GM18508 (cell line): ENCODE measurements around the gene LYSMD3.
"Not testable (repeated sequence)": the region's sequence is repeated elsewhere in the genome, so short reads cannot be mapped to it uniquely, and the experiment has no call there.

Source experiments
- ATAC-seq: cut with Tn5 transposase; IDR thresholded peaks from one replicate; pipeline ENCODE4 v1.9.1; 2021; ENCODE audit warnings: moderate number of reproducible peaks; ENCODE audit not compliant: insufficient read depth, unreplicated experiment

Gene LYSMD3

GRCh38 chr5:90529194-90529938 lies at the start of gene LYSMD3:
Gene LYSMD3, minus strand, starts transcription at chr5:90529584. Its CDS starts 4,295 bp downstream, at chr5:90525289.
- peak; percentile 87 for ATAC-seq

DNA sequence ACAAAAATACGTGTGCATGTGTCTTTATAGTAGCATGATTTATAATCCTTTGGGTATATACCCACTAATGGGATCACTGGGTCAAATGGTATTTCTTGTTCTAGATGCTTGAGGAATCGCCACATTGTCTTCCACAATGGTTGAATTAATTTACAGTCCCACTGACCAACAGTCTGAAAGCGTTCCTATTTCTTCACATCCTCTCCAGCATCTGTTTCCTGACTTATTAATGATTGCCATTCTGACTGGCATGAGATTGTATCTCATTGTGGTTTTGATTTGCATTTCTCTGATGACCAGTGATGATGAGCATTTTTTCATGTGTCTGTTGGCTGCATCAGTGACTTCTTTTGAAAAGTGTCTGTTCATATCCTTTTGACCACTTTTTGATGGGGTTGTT lies 47.2 kb upstream of the LYSMD3 start:
- not testable (repeated sequence) for ATAC-seq

DNA sequence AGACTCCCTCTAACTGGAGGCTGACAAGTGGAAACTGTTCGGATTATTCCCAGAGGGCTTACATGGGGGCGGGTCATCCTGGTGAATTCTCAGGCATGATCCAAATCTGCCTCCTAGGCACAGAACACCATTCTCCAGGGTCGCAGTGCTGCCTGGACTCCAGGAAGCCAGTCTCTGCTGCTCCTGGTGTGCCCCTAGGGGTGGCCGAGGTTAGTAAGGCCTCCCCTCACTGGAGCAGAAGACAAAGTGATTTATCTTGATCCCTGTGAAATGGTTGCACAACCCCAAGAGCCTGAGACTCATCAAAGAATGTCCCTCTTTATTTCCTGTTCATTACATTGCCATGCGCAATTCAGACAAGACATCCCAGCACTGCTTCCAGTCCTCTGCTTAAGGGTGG lies 46.3 kb upstream of the LYSMD3 start:
- ATAC-seq: no peak

DNA sequence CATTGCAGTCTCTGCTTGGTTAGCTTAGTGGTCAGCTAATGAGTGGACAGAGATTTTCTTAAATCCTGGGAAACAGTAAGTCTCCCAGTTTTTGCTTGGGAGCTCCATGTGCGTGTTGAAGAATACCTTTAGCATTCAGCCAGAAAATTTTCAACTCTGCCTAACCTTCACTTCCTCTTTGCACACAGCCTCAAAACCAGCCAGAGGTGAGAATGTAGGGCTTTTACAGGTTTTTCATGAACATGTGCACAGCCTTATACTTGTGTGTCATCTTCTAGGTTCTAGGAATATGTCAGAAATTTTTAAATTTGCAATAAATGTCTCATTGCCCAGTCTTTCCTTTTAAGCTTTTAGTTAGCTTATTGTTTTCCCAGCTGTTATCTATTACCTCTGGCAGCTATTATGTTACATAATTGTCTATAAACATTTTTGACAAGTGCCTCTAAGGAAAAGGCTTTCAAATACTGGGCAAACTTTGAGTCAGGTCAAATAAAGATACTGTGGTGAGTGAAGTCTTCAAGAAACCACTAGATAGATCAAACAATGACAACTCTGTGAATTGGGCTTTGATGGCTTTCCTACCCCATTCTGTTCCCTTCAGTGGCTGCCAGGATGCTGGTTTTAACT lies 41.9 kb upstream of the LYSMD3 start:
- ATAC-seq: no peak

GRCh38 chr5:90570034-90570433 lies 40.6 kb upstream of the LYSMD3 start:
- ATAC-seq: no peak

GRCh38 chr5:90569084-90569483 lies 39.7 kb upstream of the LYSMD3 start:
- no peak for ATAC-seq

DNA sequence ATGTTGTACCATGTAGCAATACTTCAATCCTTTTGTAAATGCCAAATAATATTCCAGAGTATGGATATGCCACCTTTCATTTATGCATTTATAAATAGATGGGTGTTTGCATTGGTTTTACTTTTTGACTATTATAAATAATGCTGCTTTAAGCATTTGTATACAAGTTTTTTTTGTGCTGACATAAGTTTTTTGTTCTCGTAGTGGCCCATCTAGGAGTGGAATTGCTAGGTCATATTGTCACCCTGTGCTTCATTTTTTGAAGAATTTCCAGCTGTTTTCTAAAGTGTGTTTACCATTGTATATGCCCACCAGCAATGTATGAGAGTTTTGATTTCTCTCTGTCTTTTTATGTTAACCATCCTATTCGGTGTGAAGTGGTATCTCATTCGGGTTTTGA lies 36.1 kb upstream of the LYSMD3 start:
- no peak for ATAC-seq

- ATAC-seq: no peak
These were observed 33.7 kb upstream of the LYSMD3 start for GRCh38 chr5:90563108-90563507.

- no peak for ATAC-seq
These were observed 33.0 kb upstream of the LYSMD3 start for GRCh38 chr5:90562341-90562740.

GRCh38 chr5:90561766-90562165 lies 32.4 kb upstream of the LYSMD3 start:
- no peak for ATAC-seq

DNA sequence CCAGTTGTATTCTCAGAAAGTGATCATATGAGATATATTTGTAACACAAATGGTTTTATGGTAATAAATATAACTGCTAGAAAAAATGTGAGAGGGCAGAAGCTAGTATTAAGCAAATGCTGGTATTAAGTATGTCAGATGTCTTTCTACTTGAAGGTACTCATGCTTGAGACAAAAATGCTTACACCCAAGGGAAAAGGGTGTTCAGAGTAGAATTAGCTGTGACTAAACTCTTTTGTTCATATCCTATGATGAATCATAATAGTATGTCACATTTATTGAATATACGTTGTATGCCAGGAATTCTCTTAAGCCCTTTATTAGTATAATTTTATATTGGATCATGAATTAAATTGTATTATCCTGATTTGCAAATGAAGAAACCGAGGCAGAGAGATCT lies 31.4 kb upstream of the LYSMD3 start:
- no peak for ATAC-seq

DNA sequence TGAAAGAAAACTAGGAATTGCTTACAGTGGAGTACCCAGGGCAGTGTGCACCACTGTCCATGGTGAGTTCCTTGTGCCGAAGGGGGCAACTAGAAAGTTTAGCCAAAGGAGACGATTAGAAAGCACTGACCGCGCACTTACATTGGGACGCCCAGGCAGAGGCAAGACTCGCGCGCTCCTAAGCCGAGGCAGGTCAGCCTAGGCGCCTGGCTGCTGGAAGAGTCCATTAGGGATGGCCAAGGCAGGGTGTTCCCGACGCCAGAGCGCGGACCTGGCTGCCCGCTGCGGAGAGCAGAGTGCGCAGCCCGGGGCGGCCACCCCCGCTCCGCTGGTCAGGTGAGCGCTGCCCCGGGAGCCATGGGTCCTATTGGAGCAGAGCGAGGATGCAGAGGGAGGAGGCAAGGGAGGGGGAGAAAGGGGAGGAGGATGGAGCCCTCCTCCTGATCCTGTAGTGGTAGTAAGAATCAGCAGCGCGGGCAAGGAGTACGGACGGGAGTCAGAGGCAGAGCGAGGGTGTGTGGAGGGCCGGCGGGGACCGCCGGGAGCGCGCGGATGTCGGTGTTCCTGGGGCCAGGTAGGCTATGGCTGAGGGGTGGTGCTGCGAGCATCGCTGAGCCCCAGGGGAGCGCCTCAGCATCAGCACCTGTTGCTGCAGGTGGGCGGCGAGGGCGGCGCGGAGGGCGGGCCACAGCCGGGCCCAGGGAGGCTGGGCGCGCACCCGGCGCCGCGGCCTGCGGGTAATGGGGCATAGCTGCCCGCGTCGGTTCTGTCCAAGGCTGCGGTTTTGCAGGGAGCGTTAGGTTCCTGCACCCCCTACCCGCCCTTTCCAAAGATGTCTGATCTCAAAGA lies 29.2 kb upstream of the LYSMD3 start, which contains the start of gene ADGRV1:
ADGRV1 (plus strand) TSS at position 454 of the 849 bp plus-strand sequence; CDS start at position 553, 99 bp downstream.
- no peak for ATAC-seq

- ATAC-seq: no peak
These were observed 28.5 kb upstream of the LYSMD3 start for GRCh38 chr5:90557871-90558270.

DNA sequence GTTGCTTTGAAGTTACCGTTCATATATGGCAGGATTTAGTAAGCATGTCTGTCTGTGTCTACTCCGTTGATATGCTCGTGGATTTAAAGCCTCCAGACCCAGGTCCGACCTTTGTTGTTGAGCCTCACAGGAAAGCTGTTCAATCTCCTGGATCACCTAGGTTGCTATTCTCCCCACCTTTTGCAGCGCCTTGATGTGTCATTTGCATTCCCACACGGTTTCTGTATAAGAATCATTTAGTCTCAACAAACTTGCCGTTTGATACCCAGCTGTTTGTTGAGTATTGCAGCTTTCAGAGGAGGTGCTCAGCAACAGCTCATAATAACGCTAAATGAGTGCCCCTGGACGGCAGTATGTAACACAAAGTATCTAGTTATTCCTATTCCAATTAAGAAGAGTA lies 28.0 kb upstream of the LYSMD3 start:
- no peak for ATAC-seq

GRCh38 chr5:90555666-90556065 lies 26.3 kb upstream of the LYSMD3 start:
- no peak for ATAC-seq

DNA sequence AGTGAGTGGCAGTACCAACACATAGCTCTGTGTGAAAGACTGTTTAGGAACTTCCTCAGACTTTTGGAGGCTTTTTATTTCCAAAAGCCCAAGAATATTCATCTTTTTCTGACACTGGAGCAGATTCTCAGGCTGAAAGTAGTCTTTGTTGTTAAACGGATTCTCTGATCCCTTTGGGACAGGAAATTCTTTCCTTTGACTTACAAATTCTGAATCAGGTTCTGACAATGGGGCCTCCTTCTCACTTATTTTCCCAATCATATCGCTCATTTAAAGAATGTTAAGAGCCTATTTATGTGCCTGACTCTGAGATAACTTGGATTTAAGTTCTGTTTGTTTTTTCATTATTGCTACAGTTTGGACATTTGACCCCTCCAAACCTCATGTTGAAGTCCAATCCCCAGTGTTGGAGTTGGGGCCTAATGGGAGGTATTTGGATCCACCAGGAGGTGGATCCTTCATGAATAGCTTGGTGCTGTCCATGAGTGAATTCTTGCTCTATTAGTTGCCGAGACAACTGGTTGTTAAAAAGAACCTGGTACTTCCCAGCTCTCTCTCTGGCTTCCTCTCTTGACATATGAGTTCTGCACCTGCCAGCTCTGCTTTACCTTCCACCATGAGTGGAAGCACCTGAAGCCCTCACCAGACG lies 25.1 kb upstream of the LYSMD3 start:
- no peak for ATAC-seq

- ATAC-seq: no peak
These were observed 24.3 kb upstream of the LYSMD3 start for GRCh38 chr5:90553711-90554110.

GRCh38 chr5:90551376-90551775 lies 22.0 kb upstream of the LYSMD3 start:
- ATAC-seq: no peak

- ATAC-seq: no peak
These were observed 21.6 kb upstream of the LYSMD3 start for GRCh38 chr5:90550963-90551362.

- ATAC-seq: no peak
These were observed 20.4 kb upstream of the LYSMD3 start for GRCh38 chr5:90549729-90550275.
